WTC11 (cell line): Measurements from ENCODE around the gene NDUFS5.

Experiments used
- ATF3 ChIP-seq: sonication (generic); formaldehyde crosslinking; conservative IDR thresholded peaks from 2 replicates; pipeline ENCODE4 v1.8.1; 2022; ENCODE audit warnings: mild to moderate bottlenecking, missing genetic modification reagents
- CTCF ChIP-seq: fragments of 200-600 bp; IDR thresholded peaks from 2 replicates; pipeline ENCODE4 v1.8.0; 2022; ENCODE audit warnings: antibody characterized with exemption
- FOXP1 ChIP-seq: sonication (generic); formaldehyde crosslinking; IDR thresholded peaks from 2 replicates; pipeline ENCODE4 v1.8.0; 2022; ENCODE audit warnings: missing genetic modification reagents, mild to moderate bottlenecking, moderate library complexity, borderline replicate concordance
- FOXP4 ChIP-seq: sonication (generic); formaldehyde crosslinking; IDR thresholded peaks from 2 replicates; pipeline ENCODE4 v1.8.0; 2022; ENCODE audit warnings: mild to moderate bottlenecking, missing genetic modification reagents
- GTF2I ChIP-seq: fragments of 250-450 bp; sonication (Bioruptor Pico); conservative IDR thresholded peaks from 2 replicates; pipeline ENCODE4 v1.4.0; 2021; ENCODE audit warnings: mild to moderate bottlenecking
- JUN ChIP-seq: sonication (generic); formaldehyde crosslinking; IDR thresholded peaks from 2 replicates; pipeline ENCODE4 v1.8.0; 2023; ENCODE audit warnings: mild to moderate bottlenecking, missing genetic modification reagents
- KAT7 ChIP-seq: sonication (generic); formaldehyde crosslinking; IDR thresholded peaks from 2 replicates; pipeline ENCODE4 v1.8.1; 2023; ENCODE audit warnings: missing genetic modification reagents, mild to moderate bottlenecking, borderline replicate concordance
- NR3C1 ChIP-seq: sonication (generic); formaldehyde crosslinking; conservative IDR thresholded peaks from 2 replicates; pipeline ENCODE4 v1.8.1; 2023; ENCODE audit warnings: low read depth, mild to moderate bottlenecking, missing genetic modification reagents
- USF2 ChIP-seq: sonication (generic); formaldehyde crosslinking; IDR thresholded peaks from 2 replicates; pipeline ENCODE4 v1.8.1; 2023; ENCODE audit warnings: mild to moderate bottlenecking, missing genetic modification reagents, moderate library complexity
- ZNF512 ChIP-seq: sonication (generic); formaldehyde crosslinking; IDR thresholded peaks from 2 replicates; pipeline ENCODE4 v1.8.1; 2022; ENCODE audit warnings: missing genetic modification reagents, borderline replicate concordance

GRCh38 chr1:38989979-38990378 lies 36.2 kb upstream of the NDUFS5 start:
- TF ChIP-seq CTCF (no peak), FOXP1 (CRISPR knock-in tag) (no peak), ZNF512 (CRISPR knock-in tag) (no peak), GTF2I (CRISPR knock-in tag) (no peak), JUN (CRISPR knock-in tag) (no peak), FOXP4 (CRISPR knock-in tag) (no peak), ATF3 (CRISPR knock-in tag) (no peak), USF2 (no peak), NR3C1 (CRISPR knock-in tag) (no peak), KAT7 (no peak)
